ENCODE data around the gene RET.

The RET gene

DNA sequence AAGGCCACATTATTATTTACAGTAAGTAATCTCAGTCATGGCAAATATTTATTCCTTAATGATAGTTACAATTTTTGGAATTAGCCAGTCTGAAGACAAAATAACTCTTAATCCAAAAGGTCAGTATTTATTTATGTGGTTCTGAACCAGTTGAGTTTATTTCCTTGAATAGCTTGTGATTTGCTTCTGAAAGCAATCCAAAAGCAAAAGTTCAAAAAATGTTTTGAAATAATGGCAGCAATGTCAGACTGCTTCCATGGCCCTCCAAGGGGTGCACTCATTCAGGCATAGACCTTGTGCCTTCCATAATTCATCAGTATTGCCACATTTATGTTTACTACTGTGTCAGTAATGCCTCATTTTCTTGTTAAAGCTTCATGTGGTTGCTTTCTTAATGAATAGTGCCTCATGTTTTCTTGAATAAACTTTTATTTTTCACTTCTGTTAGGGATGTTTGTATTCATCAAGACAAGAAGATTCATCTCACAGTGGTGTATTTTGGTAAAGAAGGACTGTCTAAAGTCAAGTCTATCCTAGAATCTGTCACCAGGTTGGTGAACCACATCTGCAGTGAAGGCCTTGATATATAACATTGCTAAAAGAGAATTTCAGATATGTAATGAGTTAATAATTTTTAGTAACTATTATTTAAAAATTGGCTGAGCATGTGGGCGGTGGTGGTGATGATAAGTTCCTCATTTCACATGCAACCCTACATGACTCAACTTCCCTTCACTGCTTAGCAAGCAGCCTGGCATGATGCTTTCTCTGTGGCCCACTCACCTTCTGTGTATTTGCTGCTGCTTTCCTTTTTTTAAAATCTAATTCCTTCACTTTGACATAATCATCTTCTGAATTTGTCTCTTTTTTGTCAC is 83.4 kb downstream of the RET start:
- TF ChIP-seq CTCF (conservative IDR thresholded peaks at IDR 0.05; ENCODE audit: control insufficient read depth, insufficient read depth, low read depth, low read length) = no peak
- DNase-seq (ENCODE audit: low read depth) = peak; percentile 85

DNA sequence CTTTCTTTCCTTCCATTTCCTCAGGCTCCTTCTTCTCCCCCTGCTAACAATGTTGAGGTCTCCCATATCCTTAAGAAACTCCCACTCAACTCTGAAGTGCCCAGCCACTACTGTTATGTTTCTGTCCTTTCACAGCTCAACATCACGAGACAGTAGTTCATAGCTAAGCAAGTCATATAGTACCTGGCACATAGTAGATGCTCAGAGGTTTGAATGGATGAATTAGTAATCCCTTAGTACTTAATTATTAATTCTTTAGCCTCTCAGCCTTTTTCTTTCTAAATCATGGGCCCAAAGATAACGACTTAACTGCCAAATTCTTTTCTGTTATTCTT is 84.0 kb downstream of the RET start:
- TF ChIP-seq CTCF (conservative IDR thresholded peaks at IDR 0.05; ENCODE audit: control insufficient read depth, insufficient read depth, low read depth, low read length) = no peak
- H3K4me3 ChIP-seq (ENCODE audit: control insufficient read depth, low read depth, low read length) = no peak overlapping the region
- DNase-seq (ENCODE audit: low read depth) = no peak

More for the DNA sequence above, 83.4 kb downstream of the RET start:
- H3K4me3 ChIP-seq (ENCODE audit: control insufficient read depth, low read depth, low read length) = no peak overlapping the region

DNA sequence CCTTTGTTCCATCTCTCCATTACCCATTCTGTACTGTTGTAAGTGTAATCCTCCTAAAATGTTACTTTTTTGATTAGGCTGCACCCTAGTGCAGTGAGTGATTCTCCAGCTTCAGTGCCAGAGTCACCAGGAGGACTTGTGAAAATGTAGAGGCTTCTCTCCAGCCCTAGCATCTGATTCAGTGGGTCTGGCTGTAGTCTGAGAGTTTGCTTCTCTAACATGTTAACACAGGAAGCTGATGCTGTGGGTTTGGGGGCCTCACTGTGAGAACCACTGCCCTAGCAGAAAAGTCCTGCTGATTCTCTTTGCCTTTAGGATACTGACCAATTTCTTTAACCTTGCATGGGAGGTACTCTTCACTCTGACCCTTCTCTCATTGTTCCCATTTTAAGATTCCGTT is 85.7 kb downstream of the RET start:
- DNase-seq (ENCODE audit: low read depth) = no peak
- TF ChIP-seq CTCF (conservative IDR thresholded peaks at IDR 0.05; ENCODE audit: control insufficient read depth, insufficient read depth, low read depth, low read length) = no peak
- H3K4me3 ChIP-seq (ENCODE audit: control insufficient read depth, low read depth, low read length) = no peak overlapping the region

GRCh38 chr10:43166207-43166879 is 89.5 kb downstream of the RET start:
- H3K4me3 ChIP-seq (ENCODE audit: control insufficient read depth, low read depth, low read length) = no peak overlapping the region
- TF ChIP-seq CTCF (conservative IDR thresholded peaks at IDR 0.05; ENCODE audit: control insufficient read depth, insufficient read depth, low read depth, low read length) = no peak
- DNase-seq (ENCODE audit: low read depth) = peak; percentile 28

DNA sequence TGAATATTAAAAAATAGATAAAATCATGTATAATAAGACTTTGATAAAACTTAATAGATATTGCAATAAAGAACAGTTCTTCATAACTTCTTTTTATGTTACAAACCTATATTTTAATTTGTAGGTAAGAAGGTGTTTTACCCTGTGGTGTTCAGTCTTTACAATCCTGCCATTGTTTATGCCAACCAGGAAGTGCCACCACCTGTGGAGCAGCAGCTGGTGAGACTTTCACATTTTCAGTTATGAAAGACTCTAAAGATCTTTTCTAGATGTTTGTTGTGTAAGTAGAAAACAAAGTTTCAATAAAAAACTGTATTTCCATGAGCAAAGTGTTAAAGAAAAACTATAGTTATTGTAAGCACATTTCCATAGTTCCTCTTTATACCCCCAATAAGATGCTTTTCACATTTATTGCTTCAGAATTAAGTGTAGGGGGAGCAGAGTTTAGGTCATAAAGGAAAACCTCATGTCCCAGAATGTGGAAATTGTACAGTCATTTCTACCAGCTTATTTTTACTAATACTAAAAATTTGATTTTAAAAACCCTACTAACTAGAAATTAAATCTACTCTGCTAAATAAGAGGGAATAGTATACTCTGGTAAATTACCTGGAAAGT is 90.1 kb downstream of the RET start:
- DNase-seq (ENCODE audit: low read depth) = no peak
- no peak for TF ChIP-seq CTCF (conservative IDR thresholded peaks at IDR 0.05; ENCODE audit: control insufficient read depth, insufficient read depth, low read depth, low read length)
- no peak overlapping the region for H3K4me3 ChIP-seq (ENCODE audit: control insufficient read depth, low read depth, low read length)

- DNase-seq (ENCODE audit: low read depth) = no peak
- no peak for TF ChIP-seq CTCF (conservative IDR thresholded peaks at IDR 0.05; ENCODE audit: control insufficient read depth, insufficient read depth, low read depth, low read length)
- H3K4me3 ChIP-seq (ENCODE audit: control insufficient read depth, low read depth, low read length) = no peak overlapping the region
These were observed 90.6 kb downstream of the RET start for GRCh38 chr10:43167498-43167889.

Measured in fibroblast of mammary gland (primary cell).